ENCODE results near the gene KIF11. TPM values are rescaled to one million over a fixed set of nuclear protein-coding genes. Genes with fewer than 3 reads are reported as not detected.

KIF11 gene
- polyA plus RNA-seq (0.32 and 0.47 TPM in 2 replicates), polyA minus RNA-seq (2.5 and 2.7 TPM in 2 replicates)

GRCh38 chr10:92592761-92593618, at the start of gene KIF11:
Gene KIF11, plus strand, starts transcription at chr10:92593130. Its CDS starts 246 bp downstream, at chr10:92593376.
- peaks cover 44% of the 10 kb centered on the region for H3K79me2 ChIP-seq (replicated peaks; ENCODE audit: insufficient read depth, low read length)
- TF ChIP-seq MXI1 (conservative IDR thresholded peaks at IDR 0.05; ENCODE audit: poor library complexity, severe bottlenecking) (peak; percentile 94), EP300 (conservative IDR thresholded peaks at IDR 0.05; ENCODE audit: poor library complexity, severe bottlenecking) (no peak), TAF1 (IDR thresholded peaks at IDR 0.05; ENCODE audit: low read depth) (peak; percentile 58), POLR2AphosphoS5 (IDR thresholded peaks at IDR 0.05) (peak; percentile 53)

GRCh38 chr10:92544296-92544695, 48.6 kb upstream of the KIF11 start:
- H3K79me2 ChIP-seq (replicated peaks; ENCODE audit: insufficient read depth, low read length): no peaks in the 10 kb centered on the region

More at GRCh38 chr10:92592761-92593618, at the start of gene KIF11:
- Histone ChIP-seq H2AFZ (ENCODE audit: low read depth, low read length) (peak within 1 kb of the TSS; percentile 85), H3K9ac (ENCODE audit: low read length) (peak within 1 kb of the TSS; percentile 36), H4K20me1 (ENCODE audit: insufficient read depth) (no peaks in the 10 kb centered on the region), H3K27me3 (ENCODE audit: insufficient read depth, low read depth, low read length) (no peaks in the 10 kb centered on the region), H3K9me2 (ENCODE audit: insufficient read depth, low read length) (no peaks in the 10 kb centered on the region), H3K27ac (ENCODE audit: low read length) (peak within 1 kb of the TSS; percentile 15), H3K4me2 (ENCODE audit: low read length) (peak within 1 kb of the TSS; percentile 51), H3F3A (ENCODE audit: insufficient read depth, low read length, poor library complexity, severe bottlenecking) (no peaks in the 10 kb centered on the region), H3K36me3 (ENCODE audit: insufficient read depth, low read length) (no peaks in the 10 kb centered on the region), H3K9me3 (ENCODE audit: low read length) (no peaks in the 10 kb centered on the region), H3K4me3 (ENCODE audit: low read length) (peak within 1 kb of the TSS; percentile 84)

More at GRCh38 chr10:92544296-92544695, 48.6 kb upstream of the KIF11 start:
- Histone ChIP-seq H3K27ac (ENCODE audit: low read length) (no peak overlapping the region), H3F3A (ENCODE audit: insufficient read depth, low read length, poor library complexity, severe bottlenecking) (no peaks in the 10 kb centered on the region), H2AFZ (ENCODE audit: low read depth, low read length) (no peak overlapping the region), H3K4me3 (ENCODE audit: low read length) (no peak overlapping the region), H3K36me3 (ENCODE audit: insufficient read depth, low read length) (no peaks in the 10 kb centered on the region), H3K4me2 (ENCODE audit: low read length) (no peak overlapping the region), H3K9me3 (ENCODE audit: low read length) (no peaks in the 10 kb centered on the region), H4K20me1 (ENCODE audit: insufficient read depth) (no peaks in the 10 kb centered on the region), H3K9ac (ENCODE audit: low read length) (no peak overlapping the region), H3K27me3 (ENCODE audit: insufficient read depth, low read depth, low read length) (no peaks in the 10 kb centered on the region), H3K9me2 (ENCODE audit: insufficient read depth, low read length) (no peaks in the 10 kb centered on the region)
- TF ChIP-seq SMC3 (conservative IDR thresholded peaks at IDR 0.05; ENCODE audit: poor library complexity) (no peak), EP300 (conservative IDR thresholded peaks at IDR 0.05; ENCODE audit: poor library complexity, severe bottlenecking) (no peak), REST (IDR thresholded peaks at IDR 0.05; ENCODE audit: borderline replicate concordance) (no peak), RAD21 (conservative IDR thresholded peaks at IDR 0.05) (no peak), CTCF (IDR thresholded peaks at IDR 0.05; ENCODE audit: poor library complexity, severe bottlenecking) (no peak), TAF1 (IDR thresholded peaks at IDR 0.05; ENCODE audit: low read depth) (no peak), MXI1 (conservative IDR thresholded peaks at IDR 0.05; ENCODE audit: poor library complexity, severe bottlenecking) (no peak), POLR2AphosphoS5 (IDR thresholded peaks at IDR 0.05) (no peak), EZH2 (IDR thresholded peaks at IDR 0.05; ENCODE audit: borderline replicate concordance, insufficient read depth, low read length, poor library complexity, severe bottlenecking) (no peak)

Measured in neural cell (in vitro differentiated cells).